Purkinje cell (primary cell): Measurements from ENCODE around the gene KRT37. TPM values are rescaled to one million over a fixed set of nuclear protein-coding genes. Genes with fewer than 3 reads are reported as not detected.

Experiments used
- polyA plus RNA-seq: library from polyadenylated mRNA; unstranded; fragments of >200 nt; fragmentation: Nextera tagmentation; gene quantifications from 2 replicates; pipeline ENCODE4 v1.2.1, GENCODE V29; 2014

KRT37 gene
- polyA plus RNA-seq: not detected in 2 replicates

GRCh38 chr17:41424111-41424635 lies at the start of gene KRT37:
Gene KRT37, minus strand, starts transcription at chr17:41424585. Its CDS starts 62 bp downstream, at chr17:41424523.

GRCh38 chr17:41466988-41467387 lies 42.6 kb upstream of the KRT37 start, which contains the start of gene KRT32:
Gene KRT32, minus strand, starts transcription at chr17:41467386. Its CDS starts 61 bp downstream, at chr17:41467325.

GRCh38 chr17:41440531-41441033 lies 16.2 kb upstream of the KRT37 start, which contains the start of gene KRT38:
Gene KRT38, minus strand, starts transcription at chr17:41440983. Its CDS starts 62 bp downstream, at chr17:41440921.

GRCh38 chr17:41396996-41397660 lies 27.3 kb downstream of the KRT37 start, which contains the start of gene KRT31:
Gene KRT31, minus strand, starts transcription at chr17:41397608. Its CDS starts 69 bp downstream, at chr17:41397539.

GRCh38 chr17:41381943-41382342 lies 42.4 kb downstream of the KRT37 start, which contains the start of gene KRT34:
Gene KRT34, minus strand, starts transcription at chr17:41382306. Its CDS starts 60 bp downstream, at chr17:41382246.

Other genes starting within 250 kb of the KRT37 start
- not detected in 2 replicates for gene KRTAP4-2, start 246.4 kb downstream of the KRT37 start, polyA plus RNA-seq
- not detected in 2 replicates for gene KRTAP4-1, start 239.7 kb downstream of the KRT37 start, polyA plus RNA-seq
- gene KRTAP9-1, start 234.7 kb downstream of the KRT37 start, polyA plus RNA-seq: not detected in 2 replicates
- gene KRTAP9-2, start 197.9 kb downstream of the KRT37 start, polyA plus RNA-seq: not detected in 2 replicates
- gene KRTAP9-3, start 192.1 kb downstream of the KRT37 start, polyA plus RNA-seq: not detected in 2 replicates
- not detected in 2 replicates for gene KRTAP9-8, start 186.6 kb downstream of the KRT37 start, polyA plus RNA-seq
- gene KRTAP9-4, start 174.9 kb downstream of the KRT37 start, polyA plus RNA-seq: not detected in 2 replicates
- gene KRTAP9-9, start 169.2 kb downstream of the KRT37 start, polyA plus RNA-seq: not detected in 2 replicates
- gene KRTAP9-6, start 159.2 kb downstream of the KRT37 start, polyA plus RNA-seq: not detected in 2 replicates
- gene KRTAP9-7, start 148.9 kb downstream of the KRT37 start, polyA plus RNA-seq: not detected in 2 replicates
- gene KRTAP29-1, start 121.7 kb downstream of the KRT37 start, polyA plus RNA-seq: not detected in 2 replicates
- gene KRTAP16-1, start 115.3 kb downstream of the KRT37 start, polyA plus RNA-seq: not detected in 2 replicates
- not detected in 2 replicates for gene KRTAP17-1, start 108.9 kb downstream of the KRT37 start, polyA plus RNA-seq
- not detected in 2 replicates for gene KRT33A, start 73.8 kb downstream of the KRT37 start, polyA plus RNA-seq
- not detected in 2 replicates for gene KRT33B, start 54.8 kb downstream of the KRT37 start, polyA plus RNA-seq
- gene KRT34, start 42.3 kb downstream of the KRT37 start, polyA plus RNA-seq: not detected in 2 replicates
- gene KRT31, start 27.0 kb downstream of the KRT37 start, polyA plus RNA-seq: 2.2 TPM in 1 of 2 replicates, not detected in the other
- gene KRT38, start 16.4 kb upstream of the KRT37 start, polyA plus RNA-seq: not detected in 2 replicates
- gene KRT32, start 42.8 kb upstream of the KRT37 start, polyA plus RNA-seq: not detected in 2 replicates
- gene KRT35, start 56.6 kb upstream of the KRT37 start, polyA plus RNA-seq: not detected in 2 replicates
- not detected in 2 replicates for gene KRT36, start 65.3 kb upstream of the KRT37 start, polyA plus RNA-seq
- gene KRT13, start 81.0 kb upstream of the KRT37 start, polyA plus RNA-seq: not detected in 2 replicates
- not detected in 2 replicates for gene KRT15, start 94.3 kb upstream of the KRT37 start, polyA plus RNA-seq
- not detected in 2 replicates for gene KRT19, start 103.7 kb upstream of the KRT37 start, polyA plus RNA-seq
- gene KRT9, start 147.5 kb upstream of the KRT37 start, polyA plus RNA-seq: not detected in 2 replicates
- gene KRT14, start 162.3 kb upstream of the KRT37 start, polyA plus RNA-seq: not detected in 2 replicates
- 0.52 and 0.63 TPM in 2 replicates for gene KRT16, start 188.2 kb upstream of the KRT37 start, polyA plus RNA-seq
- 10.7 and 38.0 TPM in 2 replicates for gene KRT17, start 200.0 kb upstream of the KRT37 start, polyA plus RNA-seq